HG03095 (cell line): ENCODE measurements around the gene TEC.

ENCODE experiments used
- ATAC-seq: cut with Tn5 transposase; IDR thresholded peaks from one replicate; pipeline ENCODE4 v1.9.1; 2021; ENCODE audit warnings: moderate library complexity; ENCODE audit not compliant: unreplicated experiment

TEC gene

GRCh38 chr4:48270523-48270897, 872 bp upstream of the TEC start:
- no peak for ATAC-seq

- ATAC-seq, result peak; percentile 78
These were observed 354 bp upstream of the TEC start for GRCh38 chr4:48269861-48270522.

GRCh38 chr4:48267574-48267973, 2.1 kb downstream of the TEC start:
- no peak for ATAC-seq

GRCh38 chr4:48266781-48267180, 2.9 kb downstream of the TEC start:
- no peak for ATAC-seq

- no peak for ATAC-seq
These were observed 6.7 kb downstream of the TEC start for GRCh38 chr4:48262926-48263325.

GRCh38 chr4:48262484-48262883, 7.2 kb downstream of the TEC start:
- no peak for ATAC-seq

- no peak for ATAC-seq
These were observed 8.4 kb downstream of the TEC start for GRCh38 chr4:48261281-48261680.

GRCh38 chr4:48259748-48260147, 9.9 kb downstream of the TEC start:
- no peak for ATAC-seq

GRCh38 chr4:48258845-48259397, 10.7 kb downstream of the TEC start:
- no peak for ATAC-seq

- no peak for ATAC-seq
These were observed 13.7 kb downstream of the TEC start for GRCh38 chr4:48255959-48256342.

GRCh38 chr4:48255072-48255958, 14.3 kb downstream of the TEC start:
- no peak for ATAC-seq

GRCh38 chr4:48254381-48255071, 15.1 kb downstream of the TEC start:
- ATAC-seq, result no peak

GRCh38 chr4:48252313-48252712, 17.3 kb downstream of the TEC start:
- no peak for ATAC-seq

- no peak for ATAC-seq
These were observed 18.7 kb downstream of the TEC start for GRCh38 chr4:48250980-48251379.

GRCh38 chr4:48250343-48250742, 19.3 kb downstream of the TEC start:
- no peak for ATAC-seq

- ATAC-seq, result no peak
These were observed 20.3 kb downstream of the TEC start for GRCh38 chr4:48249378-48249777.

- ATAC-seq, result no peak
These were observed 21.1 kb downstream of the TEC start for GRCh38 chr4:48248559-48248953.

GRCh38 chr4:48247878-48248558, 21.6 kb downstream of the TEC start:
- ATAC-seq, result peak; percentile 45

- ATAC-seq, result peak; percentile 45
These were observed 22.3 kb downstream of the TEC start for GRCh38 chr4:48247142-48247877.

- no peak for ATAC-seq
These were observed 25.0 kb downstream of the TEC start for GRCh38 chr4:48244665-48245064.
